OCI-LY7 (cell line): ENCODE measurements around the gene TPPP3.

Source experiments
- EZH2phosphoT487 ChIP-seq: fragments of 200-600 bp; sonication (generic); IDR thresholded peaks from 2 replicates; pipeline ENCODE4 v1.6.1; 2018; ENCODE audit warnings: low read depth, borderline replicate concordance, mild to moderate bottlenecking, mixed run types, antibody characterized with exemption, low read length, moderate library complexity, mixed read lengths
- TF ChIP-seq, protein P1 (sequence below): fragments of 200-600 bp; sonication (generic); conservative IDR thresholded peaks from 2 replicates; pipeline ENCODE4 v1.5.1; 2014; ENCODE audit warnings: mild to moderate bottlenecking, antibody characterized with exemption, low read length, moderate library complexity, mixed read lengths

DNA sequence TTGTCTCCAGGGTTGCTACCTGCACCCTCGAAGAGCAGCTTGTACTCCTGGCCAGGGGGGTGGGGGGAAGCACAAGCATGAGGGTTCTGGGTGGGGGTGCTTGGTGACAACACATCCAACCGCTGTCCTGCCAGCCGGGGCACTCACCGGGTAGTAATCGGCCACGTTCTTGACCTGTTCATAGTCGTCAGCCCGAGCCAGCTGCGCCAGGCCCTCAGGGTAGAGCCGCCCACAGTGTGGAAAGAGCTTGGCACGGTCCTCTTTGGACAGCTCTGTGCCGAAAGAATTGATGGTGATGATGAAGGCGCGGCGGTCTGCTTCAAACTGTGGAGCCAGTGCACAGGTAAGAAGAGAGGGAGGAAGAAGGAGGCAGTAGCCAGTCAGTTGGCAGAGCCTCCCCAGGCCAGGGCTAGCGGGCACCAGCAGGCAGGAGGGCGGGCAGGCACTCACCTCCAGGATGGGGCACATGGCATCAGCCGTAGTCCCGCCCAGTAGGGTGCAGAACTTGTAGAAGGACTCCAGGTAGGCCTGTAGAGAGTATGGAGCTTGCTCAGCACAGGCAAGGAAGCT is 45.6 kb upstream of the TPPP3 start:
- TF ChIP-seq, protein P1, sequence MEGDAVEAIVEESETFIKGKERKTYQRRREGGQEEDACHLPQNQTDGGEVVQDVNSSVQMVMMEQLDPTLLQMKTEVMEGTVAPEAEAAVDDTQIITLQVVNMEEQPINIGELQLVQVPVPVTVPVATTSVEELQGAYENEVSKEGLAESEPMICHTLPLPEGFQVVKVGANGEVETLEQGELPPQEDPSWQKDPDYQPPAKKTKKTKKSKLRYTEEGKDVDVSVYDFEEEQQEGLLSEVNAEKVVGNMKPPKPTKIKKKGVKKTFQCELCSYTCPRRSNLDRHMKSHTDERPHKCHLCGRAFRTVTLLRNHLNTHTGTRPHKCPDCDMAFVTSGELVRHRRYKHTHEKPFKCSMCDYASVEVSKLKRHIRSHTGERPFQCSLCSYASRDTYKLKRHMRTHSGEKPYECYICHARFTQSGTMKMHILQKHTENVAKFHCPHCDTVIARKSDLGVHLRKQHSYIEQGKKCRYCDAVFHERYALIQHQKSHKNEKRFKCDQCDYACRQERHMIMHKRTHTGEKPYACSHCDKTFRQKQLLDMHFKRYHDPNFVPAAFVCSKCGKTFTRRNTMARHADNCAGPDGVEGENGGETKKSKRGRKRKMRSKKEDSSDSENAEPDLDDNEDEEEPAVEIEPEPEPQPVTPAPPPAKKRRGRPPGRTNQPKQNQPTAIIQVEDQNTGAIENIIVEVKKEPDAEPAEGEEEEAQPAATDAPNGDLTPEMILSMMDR = no peak
- TF ChIP-seq EZH2phosphoT487 = no peak
